ENCODE measurements around the gene SMIM12.

GRCh38 chr1:34822202-34822601 is 37.3 kb downstream of the SMIM12 start:
- TF ChIP-seq CTCF (conservative IDR thresholded peaks at IDR 0.05) (no peak), ZFX (IDR thresholded peaks at IDR 0.05) (no peak)

Data from C4-2B (cell line).